Measurements from ENCODE around the gene SUCLG1.

The SUCLG1 gene

GRCh38 chr2:84459018-84459943, at the start of gene SUCLG1:
SUCLG1 (minus strand) TSS chr2:84459280; CDS start chr2:84459269, 11 bp downstream.
- peak; percentile 82 for DNase-seq (ENCODE audit: low read depth)
- TF ChIP-seq CTCF (conservative IDR thresholded peaks at IDR 0.05; ENCODE audit: low read depth, low read length) = no peak
- peak within 1 kb of the TSS; percentile 97 for H3K4me3 ChIP-seq (ENCODE audit: low read depth, low read length)

GRCh38 chr2:84498150-84498799, 39.2 kb upstream of the SUCLG1 start:
- TF ChIP-seq CTCF (conservative IDR thresholded peaks at IDR 0.05; ENCODE audit: low read depth, low read length) = no peak
- H3K4me3 ChIP-seq (ENCODE audit: low read depth, low read length) = no peak overlapping the region
- DNase-seq (ENCODE audit: low read depth) = no peak

- H3K4me3 ChIP-seq (ENCODE audit: low read depth, low read length) = no peak overlapping the region
- TF ChIP-seq CTCF (conservative IDR thresholded peaks at IDR 0.05; ENCODE audit: low read depth, low read length) = no peak
- DNase-seq (ENCODE audit: low read depth) = no peak
These were observed 38.2 kb upstream of the SUCLG1 start for GRCh38 chr2:84497285-84497684.

GRCh38 chr2:84496386-84496785, 37.3 kb upstream of the SUCLG1 start:
- no peak for TF ChIP-seq CTCF (conservative IDR thresholded peaks at IDR 0.05; ENCODE audit: low read depth, low read length)
- no peak overlapping the region for H3K4me3 ChIP-seq (ENCODE audit: low read depth, low read length)
- DNase-seq (ENCODE audit: low read depth) = no peak

GRCh38 chr2:84495539-84496146, 36.6 kb upstream of the SUCLG1 start:
- no peak overlapping the region for H3K4me3 ChIP-seq (ENCODE audit: low read depth, low read length)
- TF ChIP-seq CTCF (conservative IDR thresholded peaks at IDR 0.05; ENCODE audit: low read depth, low read length) = peak; percentile 65
- peak; percentile 86 for DNase-seq (ENCODE audit: low read depth)

GRCh38 chr2:84494070-84494469, 35.0 kb upstream of the SUCLG1 start:
- TF ChIP-seq CTCF (conservative IDR thresholded peaks at IDR 0.05; ENCODE audit: low read depth, low read length) = no peak
- no peak overlapping the region for H3K4me3 ChIP-seq (ENCODE audit: low read depth, low read length)
- no peak for DNase-seq (ENCODE audit: low read depth)
